HG03159 (cell line): ENCODE data around the gene LAMB2.

Experiments
- ATAC-seq: cut with Tn5 transposase; IDR thresholded peaks from one replicate; pipeline ENCODE4 v1.9.1; 2021; ENCODE audit warnings: mild to moderate bottlenecking, moderate library complexity; ENCODE audit not compliant: unreplicated experiment

Gene LAMB2

GRCh38 chr3:49161808-49162530 is 29.1 kb upstream of the LAMB2 start:
- ATAC-seq = no peak

- ATAC-seq = no peak
These were observed 28.3 kb upstream of the LAMB2 start for GRCh38 chr3:49161197-49161596.

- no peak for ATAC-seq
These were observed 25.9 kb upstream of the LAMB2 start for GRCh38 chr3:49158792-49159191.

- no peak for ATAC-seq
These were observed 25.4 kb upstream of the LAMB2 start for GRCh38 chr3:49158103-49158709.

- ATAC-seq = no peak
These were observed 24.4 kb upstream of the LAMB2 start for GRCh38 chr3:49157289-49157688.

GRCh38 chr3:49153349-49153912 is 20.6 kb upstream of the LAMB2 start:
- no peak for ATAC-seq

GRCh38 chr3:49151610-49152009 is 18.8 kb upstream of the LAMB2 start:
- no peak for ATAC-seq

- no peak for ATAC-seq
These were observed 15.3 kb upstream of the LAMB2 start for GRCh38 chr3:49148159-49148558.

GRCh38 chr3:49140080-49140479 is 7.2 kb upstream of the LAMB2 start:
- ATAC-seq = no peak

GRCh38 chr3:49135499-49135898 is 2.6 kb upstream of the LAMB2 start:
- no peak for ATAC-seq

- no peak for ATAC-seq
These were observed 1.8 kb upstream of the LAMB2 start for GRCh38 chr3:49134471-49135265.

- no peak for ATAC-seq
These were observed 539 bp upstream of the LAMB2 start for GRCh38 chr3:49133226-49133951.

GRCh38 chr3:49132073-49132436 is 795 bp downstream of the LAMB2 start:
- ATAC-seq = no peak

GRCh38 chr3:49131576-49131975 is 1.3 kb downstream of the LAMB2 start:
- ATAC-seq = no peak

- no peak for ATAC-seq
These were observed 1.8 kb downstream of the LAMB2 start for GRCh38 chr3:49131040-49131439.

- no peak for ATAC-seq
These were observed 7.7 kb downstream of the LAMB2 start for GRCh38 chr3:49124991-49125670.

GRCh38 chr3:49124203-49124602 is 8.6 kb downstream of the LAMB2 start:
- no peak for ATAC-seq

- ATAC-seq = no peak
These were observed 9.2 kb downstream of the LAMB2 start for GRCh38 chr3:49123687-49124086.

- ATAC-seq = no peak
These were observed 9.8 kb downstream of the LAMB2 start for GRCh38 chr3:49122886-49123545.

GRCh38 chr3:49122451-49122850 is 10.4 kb downstream of the LAMB2 start:
- no peak for ATAC-seq
